Hepatocyte (in vitro differentiated cells): ENCODE data around the gene OR2F2.

ENCODE experiments used
- CTCF ChIP-seq: fragments of 200-600 bp; sonication (generic); IDR thresholded peaks from 2 replicates; pipeline ENCODE4 v1.5.1; 2016; ENCODE audit warnings: antibody characterized with exemption, mild to moderate bottlenecking; ENCODE audit not compliant: poor library complexity
- EZH2 ChIP-seq: fragments of 200-600 bp; sonication (generic); IDR thresholded peaks from 2 replicates; pipeline ENCODE4 v1.6.1; 2016; ENCODE audit warnings: antibody characterized with exemption, mild to moderate bottlenecking, borderline replicate concordance

GRCh38 chr7:143890558-143890957 is 44.5 kb upstream of the OR2F2 start:
- TF ChIP-seq CTCF (no peak), EZH2 (no peak)
